Posterior vena cava (tissue), 2 donors: ENCODE data around the gene UVSSA. TPM values are rescaled to one million over a fixed set of nuclear protein-coding genes. Genes with fewer than 3 reads are reported as not detected.
"Not testable (repeated sequence)": the region's sequence is repeated elsewhere in the genome, so short reads cannot be mapped to it uniquely, and the experiment has no call there.

Source experiments
- DNase-seq: peaks from one replicate; pipeline ENCODE4 v3.0.0-alpha.2; 2020; ENCODE audit warnings: low spot score
- intact Hi-C, 2 donors: fragments of 100-400 bp; cut with DNase I; formaldehyde crosslinking; loops; one replicate each; pipeline versions ENCODE4 v1.14.1 to v1.14.2; 2022 to 2023
- total RNA-seq, 2 donors: library from RNA; stranded (reverse); fragmentation: NEBNext Ultra II Directional; extraction: Animal tissue kit (Norgen Biotek cat#: 25700); gene quantifications; one replicate each; pipeline ENCODE4 v1.2.1, GENCODE V29; 2021
- donor health status: DM: yes; HTN: yes; CAD: no.
- donor health status: DM: yes; HTN: yes; CAD: no.

The UVSSA gene
- total RNA-seq, 2 donors from 2014 or later: 14.3 to 14.7 TPM

GRCh38 chr4:1419708-1420107 is 72.7 kb downstream of the UVSSA start:
- intact Hi-C loops: no loop called here

GRCh38 chr4:1421657-1422056 is 74.6 kb downstream of the UVSSA start:
- intact Hi-C loops: no loop called here
- DNase-seq: no peak

More at GRCh38 chr4:1419708-1420107, 72.7 kb downstream of the UVSSA start:
- DNase-seq: peak; percentile 19

- intact Hi-C loops: no loop called here
- DNase-seq: no peak
Measured at GRCh38 chr4:1427010-1427409, 80.0 kb downstream of the UVSSA start.

- DNase-seq, intact Hi-C loops: not testable (repeated sequence)
Measured at GRCh38 chr4:1443688-1444172, 96.7 kb downstream of the UVSSA start.

Other genes starting within 250 kb of the UVSSA start
- gene RNF212, start 233.6 kb upstream of the UVSSA start, total RNA-seq: 1 to 10 TPM in 1 of 2 donors, under 1 TPM in 1; 0.76 to 4.0 TPM
- 10 to 100 TPM; 18.1 to 63.3 TPM for gene SPON2, start 174.6 kb upstream of the UVSSA start, total RNA-seq
- 100 to 1,000 TPM; 109 to 113 TPM for gene CTBP1, start 98.1 kb upstream of the UVSSA start, total RNA-seq
- 10 to 100 TPM; 37.5 to 43.7 TPM for gene MAEA, start 57.3 kb upstream of the UVSSA start, total RNA-seq
- gene NKX1-1, start 59.2 kb downstream of the UVSSA start, total RNA-seq: not detected